Ishikawa (cell line): ENCODE results near the gene CMAS.
A peak's percentile ranks its signal among the peaks of the same experiment; 100 is the strongest.

ENCODE experiments used
- CEBPB ChIP-seq: IDR thresholded peaks from 2 replicates; pipeline ENCODE4 v1.6.1; 2012
- CREB1 ChIP-seq: IDR thresholded peaks from 2 replicates; pipeline ENCODE4 v1.6.1; 2012; ENCODE audit warnings: low read depth
- EP300 ChIP-seq: IDR thresholded peaks from 2 replicates; pipeline ENCODE4 v1.6.1; 2012; ENCODE audit warnings: borderline replicate concordance
- FOXM1 ChIP-seq: IDR thresholded peaks from 2 replicates; pipeline ENCODE4 v1.6.1; 2012; ENCODE audit warnings: low read depth, borderline replicate concordance
- MAX ChIP-seq: IDR thresholded peaks from 2 replicates; pipeline ENCODE4 v1.6.1; 2012
- NFIC ChIP-seq: IDR thresholded peaks from 2 replicates; pipeline ENCODE4 v1.6.1; 2012
- RAD21 ChIP-seq: IDR thresholded peaks from 2 replicates; pipeline ENCODE4 v1.6.1; 2012; ENCODE audit warnings: low read depth
- REST ChIP-seq: IDR thresholded peaks from 2 replicates; pipeline ENCODE4 v1.6.1; 2012; ENCODE audit warnings: low read depth, mild to moderate bottlenecking
- TAF1 ChIP-seq: IDR thresholded peaks from 2 replicates; pipeline ENCODE4 v1.6.1; 2012; ENCODE audit warnings: low read depth, mild to moderate bottlenecking
- TCF12 ChIP-seq: IDR thresholded peaks from 2 replicates; pipeline ENCODE4 v1.6.1; 2012; ENCODE audit warnings: low read depth
- ZBTB7A ChIP-seq: IDR thresholded peaks from 2 replicates; pipeline ENCODE4 v1.6.1; 2012; ENCODE audit warnings: low read depth

GRCh38 chr12:22034709-22035506, 11.1 kb upstream of the CMAS start:
- TF ChIP-seq CEBPB (no peak), NFIC (0 out of 2 replicates have a peak, but pooled peaks have one; percentile 9), MAX (no peak), CREB1 (no peak), FOXM1 (no peak), RAD21 (no peak), REST (no peak), TAF1 (no peak), TCF12 (no peak), ZBTB7A (no peak), EP300 (no peak)
